GM23338 (cell line): Measurements from ENCODE around the gene SOCS2. TPM values are rescaled to one million over a fixed set of nuclear protein-coding genes. Genes with fewer than 3 reads are reported as not detected.

Source experiments
- ATAC-seq: fragments of 200-7000 bp; cut with Tn5 transposase; 3 replicates; pipeline ENCODE4 v1.9.1; 2020
- DNase-seq: peaks from one replicate; pipeline ENCODE4 v3.0.0-alpha.2; 2015; ENCODE audit warnings: low spot score
- H2AFZ ChIP-seq: fragments of 200-600 bp; sonication (generic); 2 replicates; pipeline ENCODE4 v1.8.0; 2016; ENCODE audit warnings: antibody characterized with exemption, mild to moderate bottlenecking, moderate library complexity
- H3F3A ChIP-seq: fragments of 200-600 bp; sonication (generic); replicated peaks from 2 replicates; pipeline ENCODE4 v1.8.0; 2017; ENCODE audit warnings: antibody characterized with exemption, mixed run types, low read depth
- H3K27ac ChIP-seq: fragments of 200-600 bp; sonication (generic); 2 replicates; pipeline ENCODE4 v1.6.1; 2016; ENCODE audit warnings: low read depth
- H3K27me3 ChIP-seq: fragments of 200-600 bp; sonication (generic); 2 replicates; pipeline ENCODE4 v1.8.0; 2016; ENCODE audit warnings: mild to moderate bottlenecking, mixed run types, moderate library complexity; ENCODE audit not compliant: insufficient read depth
- H3K36me3 ChIP-seq: fragments of 200-600 bp; sonication (generic); 2 replicates; pipeline ENCODE4 v1.8.0; 2016; ENCODE audit warnings: mild to moderate bottlenecking; ENCODE audit not compliant: insufficient read depth
- H3K4me1 ChIP-seq: fragments of 200-600 bp; sonication (generic); 2 replicates; pipeline ENCODE4 v1.8.0; 2016; ENCODE audit warnings: mild to moderate bottlenecking, moderate library complexity; ENCODE audit not compliant: insufficient read depth
- H3K4me2 ChIP-seq: fragments of 200-600 bp; sonication (generic); 2 replicates; pipeline ENCODE4 v1.7.1; 2017; ENCODE audit warnings: mixed run types
- H3K4me3 ChIP-seq: fragments of 200-600 bp; sonication (generic); 2 replicates; pipeline ENCODE4 v1.6.1; 2016; ENCODE audit warnings: mixed run types
- H3K79me2 ChIP-seq: fragments of 200-600 bp; sonication (generic); replicated peaks from 2 replicates; pipeline ENCODE4 v1.8.0; 2017; ENCODE audit warnings: mild to moderate bottlenecking; ENCODE audit not compliant: insufficient read depth
- H3K9me2 ChIP-seq: fragments of 200-600 bp; sonication (generic); 2 replicates; pipeline ENCODE4 v1.8.0; 2017; ENCODE audit not compliant: insufficient read depth
- H4K20me1 ChIP-seq: fragments of 200-600 bp; sonication (generic); replicated peaks from 2 replicates; pipeline ENCODE4 v1.8.0; 2017; ENCODE audit warnings: mild to moderate bottlenecking; ENCODE audit not compliant: insufficient read depth
- H3K27ac Mint-ChIP-seq: 2 replicates; pipeline ENCODE4 v1.8.0; 2020; ENCODE audit warnings: inconsistent platforms, mild to moderate bottlenecking, moderate library complexity, mixed read lengths
- H3K27me3 Mint-ChIP-seq: 3 replicates; pipeline ENCODE4 v1.8.0; 2022; ENCODE audit warnings: low read depth, mild to moderate bottlenecking, moderate library complexity, mixed read lengths, inconsistent platforms; ENCODE audit not compliant: insufficient read depth, poor library complexity
- H3K36me3 Mint-ChIP-seq: 3 replicates; pipeline ENCODE4 v1.8.0; 2021; ENCODE audit warnings: low read depth, mild to moderate bottlenecking, inconsistent platforms, moderate library complexity, mixed read lengths
- H3K4me1 Mint-ChIP-seq: 3 replicates; pipeline ENCODE4 v1.8.0; 2020; ENCODE audit warnings: mild to moderate bottlenecking, inconsistent platforms, mixed read lengths
- H3K4me3 Mint-ChIP-seq: 3 replicates; pipeline ENCODE4 v1.8.0; 2021; ENCODE audit warnings: moderate library complexity, mild to moderate bottlenecking, inconsistent platforms, mixed read lengths
- H3K9me3 Mint-ChIP-seq: 3 replicates; pipeline ENCODE4 v1.8.0; 2020; ENCODE audit warnings: moderate library complexity, mild to moderate bottlenecking, inconsistent platforms, mixed read lengths
- CREB1 ChIP-seq: fragments of 250-450 bp; sonication (Bioruptor Pico); IDR thresholded peaks from 2 replicates; pipeline ENCODE4 v1.5.0; 2020; ENCODE audit warnings: low read depth, mild to moderate bottlenecking, moderate library complexity
- CTCF ChIP-seq, 2 experiments: fragments of 200-600 bp in 1 of 2; sonication (generic) in 1 of 2; conservative IDR thresholded peaks; 2 replicates each; pipeline versions ENCODE4 v1.5.1 to v1.6.1; 2016 to 2017; ENCODE audit warnings: antibody characterized with exemption in 2 of 2, low read depth in 2 of 2, mild to moderate bottlenecking in 2 of 2, moderate library complexity in 1 of 2
- ETS1 ChIP-seq: IDR thresholded peaks from 2 replicates; pipeline ENCODE4 v1.6.1; 2016; ENCODE audit warnings: antibody characterized with exemption
- EZH2 ChIP-seq: fragments of 200-600 bp; sonication (generic); IDR thresholded peaks from one replicate; pipeline ENCODE4 v1.8.0; 2017; ENCODE audit warnings: antibody characterized with exemption, mild to moderate bottlenecking, low read depth; ENCODE audit not compliant: unreplicated experiment
- EZH2phosphoT487 ChIP-seq: fragments of 200-600 bp; sonication (generic); IDR thresholded peaks from one replicate; pipeline ENCODE4 v1.8.1; 2018; ENCODE audit warnings: antibody characterized with exemption; ENCODE audit not compliant: unreplicated experiment
- JUNB ChIP-seq: IDR thresholded peaks from one replicate; pipeline ENCODE4 v1.6.1; 2016; ENCODE audit warnings: antibody characterized with exemption; ENCODE audit not compliant: unreplicated experiment
- NANOG ChIP-seq: IDR thresholded peaks from 2 replicates; pipeline ENCODE4 v1.6.1; 2016; ENCODE audit warnings: antibody characterized with exemption, borderline replicate concordance
- POLR2AphosphoS5 ChIP-seq: IDR thresholded peaks from 2 replicates; pipeline ENCODE4 v1.6.1; 2016; ENCODE audit warnings: antibody characterized with exemption, low read depth
- REST ChIP-seq: IDR thresholded peaks from one replicate; pipeline ENCODE4 v1.6.1; 2018; ENCODE audit warnings: antibody characterized with exemption; ENCODE audit not compliant: unreplicated experiment
- STAT1 ChIP-seq: IDR thresholded peaks from one replicate; pipeline ENCODE4 v1.6.1; 2016; ENCODE audit warnings: antibody characterized with exemption; ENCODE audit not compliant: unreplicated experiment
- ZNF114 ChIP-seq: fragments of 250-450 bp; sonication (Bioruptor Pico); IDR thresholded peaks from 2 replicates; pipeline ENCODE4 v1.5.0; 2020; ENCODE audit warnings: mild to moderate bottlenecking, moderate library complexity
- ZNF331 ChIP-seq: fragments of 250-450 bp; sonication (Bioruptor Pico); IDR thresholded peaks from 2 replicates; pipeline ENCODE4 v1.5.0; 2020; ENCODE audit warnings: low read depth, mild to moderate bottlenecking, moderate library complexity
- ZNF462 ChIP-seq: fragments of 250-450 bp; sonication (Bioruptor Pico); IDR thresholded peaks from 2 replicates; pipeline ENCODE4 v1.5.0; 2020; ENCODE audit warnings: mild to moderate bottlenecking, moderate library complexity
- polyA plus RNA-seq: library from polyadenylated mRNA; unstranded; fragments of >200 nt; fragmentation: Nextera tagmentation; extraction: Ambion mirVana; gene quantifications from 2 replicates; pipeline ENCODE4 v1.2.1, GENCODE V29; 2016
- total RNA-seq: library from RNA; depleted of rRNA; stranded (reverse); fragments of >200 nt; shearing (Covaris generic); gene quantifications from 2 replicates; pipeline ENCODE4 v1.2.3, GENCODE V29; 2014

SOCS2 gene
- total and polyA plus RNA-seq, 2 experiments from 2014 or later = 15.5 to 32.4 TPM

- H3K36me3 ChIP-seq = peaks cover 6% of the 10 kb centered on the region; the same call in 1 of the 2 replicates
- peak; percentile 58 for ATAC-seq
- peak overlapping the region; percentile 85 for H2AFZ ChIP-seq
- peak; percentile 97 for DNase-seq
- Mint-ChIP-seq H3K9me3 (no peaks in the 10 kb centered on the region; the same call in 1 of the 3 replicates), H3K27ac (peak overlapping the region; percentile 92), H3K4me3 (peak overlapping the region; percentile 78), H3K4me1 (peaks cover 16% of the 10 kb centered on the region), H3K36me3 (peaks cover 21% of the 10 kb centered on the region), H3K27me3 (peaks cover 23% of the 10 kb centered on the region)
- H3K27me3 ChIP-seq = peaks cover 29% of the 10 kb centered on the region
- no peaks in the 10 kb centered on the region for H3K9me2 ChIP-seq
- peaks cover 14% of the 10 kb centered on the region for H3F3A ChIP-seq
- peaks cover 15% of the 10 kb centered on the region for H3K4me1 ChIP-seq
- peak overlapping the region; percentile 88 for H3K4me2 ChIP-seq
- H3K27ac ChIP-seq = peak overlapping the region; percentile 78
- H4K20me1 ChIP-seq = peaks cover 3% of the 10 kb centered on the region; the same call in 1 of the 2 replicates
- H3K79me2 ChIP-seq = peaks cover 15% of the 10 kb centered on the region
- TF ChIP-seq ZNF114 (CRISPR knock-in tag) (0 out of 2 replicates have a peak, but pooled peaks have one; percentile 21), EZH2 (no peak), CREB1 (CRISPR knock-in tag) (peak; percentile 28), POLR2AphosphoS5 (no peak; the same call in 1 of the 2 replicates), EZH2phosphoT487 (no peak), REST (no peak), JUNB (no peak), STAT1 (no peak), ETS1 (no peak), ZNF331 (CRISPR knock-in tag) (no peak), CTCF (conservative IDR thresholded peaks at IDR 0.05; ENCODE audit: low read depth in 2 of 2) (peak; percentile 60 to 79), NANOG (no peak), ZNF462 (CRISPR knock-in tag) (no peak)
- peak overlapping the region; percentile 97 for H3K4me3 ChIP-seq
These were observed 2.6 kb upstream of the SOCS2 start for GRCh38 chr12:93569656-93570551.
